NCI-H1436 (cell line): Measurements from ENCODE around the gene CTIF.

Experiments
- DNase-seq: peaks from one replicate; lab custom pipeline; 2025; lab: John Stamatoyannopoulos, UW

The CTIF gene

GRCh38 chr18:48533340-48534070 lies 5.3 kb upstream of the CTIF start:
- DNase-seq, result no peak

GRCh38 chr18:48534364-48534763 lies 4.5 kb upstream of the CTIF start:
- no peak for DNase-seq

GRCh38 chr18:48535956-48536355 lies 2.9 kb upstream of the CTIF start:
- DNase-seq, result no peak

GRCh38 chr18:48536516-48536915 lies 2.3 kb upstream of the CTIF start:
- no peak for DNase-seq

GRCh38 chr18:48539406-48540250 lies 797 bp downstream of the CTIF start:
- no peak for DNase-seq

- no peak for DNase-seq
These were observed 1.6 kb downstream of the CTIF start for GRCh38 chr18:48540251-48541025.

GRCh38 chr18:48541026-48541746 lies 2.4 kb downstream of the CTIF start:
- DNase-seq, result no peak

GRCh38 chr18:48541747-48542400 lies 3.0 kb downstream of the CTIF start:
- DNase-seq, result no peak

GRCh38 chr18:48542513-48543181 lies 3.8 kb downstream of the CTIF start:
- no peak for DNase-seq

GRCh38 chr18:48543228-48543627 lies 4.4 kb downstream of the CTIF start:
- DNase-seq, result no peak

- no peak for DNase-seq
These were observed 5.3 kb downstream of the CTIF start for GRCh38 chr18:48544116-48544515.

- DNase-seq, result no peak
These were observed 6.0 kb downstream of the CTIF start for GRCh38 chr18:48544661-48545415.

- no peak for DNase-seq
These were observed 7.0 kb downstream of the CTIF start for GRCh38 chr18:48545757-48546321.

GRCh38 chr18:48546396-48546795 lies 7.6 kb downstream of the CTIF start:
- DNase-seq, result no peak

- DNase-seq, result no peak
These were observed 8.7 kb downstream of the CTIF start for GRCh38 chr18:48547531-48547981.

- DNase-seq, result no peak
These were observed 9.4 kb downstream of the CTIF start for GRCh38 chr18:48548011-48548771.

GRCh38 chr18:48548921-48549320 lies 10.1 kb downstream of the CTIF start:
- DNase-seq, result no peak

- no peak for DNase-seq
These were observed 11.4 kb downstream of the CTIF start for GRCh38 chr18:48550101-48550729.
